Measurements from ENCODE around the gene NT5DC1. TPM values are rescaled to one million over a fixed set of nuclear protein-coding genes. Genes with fewer than 3 reads are reported as not detected.

NT5DC1 gene
- polyA plus RNA-seq, 1 donor from 2014 or later, result 1.3 TPM

- no peak overlapping the region for H3K4me3 ChIP-seq (ENCODE audit: low read length)
- no peaks in the 10 kb centered on the region for H3K79me2 ChIP-seq (replicated peaks; ENCODE audit: insufficient read depth, low read length)
Observed at GRCh38 chr6:116104636-116105035, 4.0 kb downstream of the NT5DC1 start.

GRCh38 chr6:116105247-116105646, 4.6 kb downstream of the NT5DC1 start:
- no peak overlapping the region for H3K27ac ChIP-seq (ENCODE audit: low read length)
- H4K20me1 ChIP-seq (ENCODE audit: insufficient read depth), result no peaks in the 10 kb centered on the region
- H3K9me3 ChIP-seq (ENCODE audit: low read length), result no peaks in the 10 kb centered on the region
- H2AFZ ChIP-seq (ENCODE audit: low read depth, low read length), result no peak overlapping the region
- no peak for TF ChIP-seq RAD21 (conservative IDR thresholded peaks at IDR 0.05)
- TF ChIP-seq EZH2 (IDR thresholded peaks at IDR 0.05; ENCODE audit: borderline replicate concordance, insufficient read depth, low read length, poor library complexity, severe bottlenecking), result no peak
- no peak for TF ChIP-seq MXI1 (conservative IDR thresholded peaks at IDR 0.05; ENCODE audit: poor library complexity, severe bottlenecking)
- TF ChIP-seq SMC3 (conservative IDR thresholded peaks at IDR 0.05; ENCODE audit: poor library complexity), result no peak
- no peak for TF ChIP-seq TAF1 (IDR thresholded peaks at IDR 0.05; ENCODE audit: low read depth)
- no peak for TF ChIP-seq POLR2AphosphoS5 (IDR thresholded peaks at IDR 0.05)
- TF ChIP-seq, protein P1, sequence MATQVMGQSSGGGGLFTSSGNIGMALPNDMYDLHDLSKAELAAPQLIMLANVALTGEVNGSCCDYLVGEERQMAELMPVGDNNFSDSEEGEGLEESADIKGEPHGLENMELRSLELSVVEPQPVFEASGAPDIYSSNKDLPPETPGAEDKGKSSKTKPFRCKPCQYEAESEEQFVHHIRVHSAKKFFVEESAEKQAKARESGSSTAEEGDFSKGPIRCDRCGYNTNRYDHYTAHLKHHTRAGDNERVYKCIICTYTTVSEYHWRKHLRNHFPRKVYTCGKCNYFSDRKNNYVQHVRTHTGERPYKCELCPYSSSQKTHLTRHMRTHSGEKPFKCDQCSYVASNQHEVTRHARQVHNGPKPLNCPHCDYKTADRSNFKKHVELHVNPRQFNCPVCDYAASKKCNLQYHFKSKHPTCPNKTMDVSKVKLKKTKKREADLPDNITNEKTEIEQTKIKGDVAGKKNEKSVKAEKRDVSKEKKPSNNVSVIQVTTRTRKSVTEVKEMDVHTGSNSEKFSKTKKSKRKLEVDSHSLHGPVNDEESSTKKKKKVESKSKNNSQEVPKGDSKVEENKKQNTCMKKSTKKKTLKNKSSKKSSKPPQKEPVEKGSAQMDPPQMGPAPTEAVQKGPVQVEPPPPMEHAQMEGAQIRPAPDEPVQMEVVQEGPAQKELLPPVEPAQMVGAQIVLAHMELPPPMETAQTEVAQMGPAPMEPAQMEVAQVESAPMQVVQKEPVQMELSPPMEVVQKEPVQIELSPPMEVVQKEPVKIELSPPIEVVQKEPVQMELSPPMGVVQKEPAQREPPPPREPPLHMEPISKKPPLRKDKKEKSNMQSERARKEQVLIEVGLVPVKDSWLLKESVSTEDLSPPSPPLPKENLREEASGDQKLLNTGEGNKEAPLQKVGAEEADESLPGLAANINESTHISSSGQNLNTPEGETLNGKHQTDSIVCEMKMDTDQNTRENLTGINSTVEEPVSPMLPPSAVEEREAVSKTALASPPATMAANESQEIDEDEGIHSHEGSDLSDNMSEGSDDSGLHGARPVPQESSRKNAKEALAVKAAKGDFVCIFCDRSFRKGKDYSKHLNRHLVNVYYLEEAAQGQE (IDR thresholded peaks at IDR 0.05; ENCODE audit: borderline replicate concordance), result no peak
- TF ChIP-seq EP300 (conservative IDR thresholded peaks at IDR 0.05; ENCODE audit: poor library complexity, severe bottlenecking), result no peak
- no peak for TF ChIP-seq CTCF (IDR thresholded peaks at IDR 0.05; ENCODE audit: poor library complexity, severe bottlenecking)
- H3K79me2 ChIP-seq (replicated peaks; ENCODE audit: insufficient read depth, low read length), result no peaks in the 10 kb centered on the region
- no peak overlapping the region for H3K4me2 ChIP-seq (ENCODE audit: low read length)
- H3K27me3 ChIP-seq (ENCODE audit: insufficient read depth, low read depth, low read length), result no peaks in the 10 kb centered on the region
- H3K9me2 ChIP-seq (ENCODE audit: insufficient read depth, low read length), result no peaks in the 10 kb centered on the region
- H3F3A ChIP-seq (ENCODE audit: insufficient read depth, low read length, poor library complexity, severe bottlenecking), result no peaks in the 10 kb centered on the region
- H3K9ac ChIP-seq (ENCODE audit: low read length), result no peak overlapping the region
- no peak overlapping the region for H3K4me3 ChIP-seq (ENCODE audit: low read length)
- no peaks in the 10 kb centered on the region for H3K36me3 ChIP-seq (ENCODE audit: insufficient read depth, low read length)

More at GRCh38 chr6:116104636-116105035, 4.0 kb downstream of the NT5DC1 start:
- no peaks in the 10 kb centered on the region for H3K36me3 ChIP-seq (ENCODE audit: insufficient read depth, low read length)
- no peaks in the 10 kb centered on the region for H3K27me3 ChIP-seq (ENCODE audit: insufficient read depth, low read depth, low read length)
- H3K27ac ChIP-seq (ENCODE audit: low read length), result no peak overlapping the region
- no peak overlapping the region for H3K9ac ChIP-seq (ENCODE audit: low read length)
- no peak overlapping the region for H2AFZ ChIP-seq (ENCODE audit: low read depth, low read length)
- no peak overlapping the region for H3K4me2 ChIP-seq (ENCODE audit: low read length)
- H3K9me2 ChIP-seq (ENCODE audit: insufficient read depth, low read length), result no peaks in the 10 kb centered on the region
- no peaks in the 10 kb centered on the region for H3K9me3 ChIP-seq (ENCODE audit: low read length)
- no peak for TF ChIP-seq SMC3 (conservative IDR thresholded peaks at IDR 0.05; ENCODE audit: poor library complexity)
- no peak for TF ChIP-seq EP300 (conservative IDR thresholded peaks at IDR 0.05; ENCODE audit: poor library complexity, severe bottlenecking)
- no peak for TF ChIP-seq RAD21 (conservative IDR thresholded peaks at IDR 0.05)
- TF ChIP-seq POLR2AphosphoS5 (IDR thresholded peaks at IDR 0.05), result no peak
- no peak for TF ChIP-seq TAF1 (IDR thresholded peaks at IDR 0.05; ENCODE audit: low read depth)
- TF ChIP-seq CTCF (IDR thresholded peaks at IDR 0.05; ENCODE audit: poor library complexity, severe bottlenecking), result no peak
- TF ChIP-seq, protein P1 (IDR thresholded peaks at IDR 0.05; ENCODE audit: borderline replicate concordance), result no peak
- TF ChIP-seq EZH2 (IDR thresholded peaks at IDR 0.05; ENCODE audit: borderline replicate concordance, insufficient read depth, low read length, poor library complexity, severe bottlenecking), result no peak
- no peak for TF ChIP-seq MXI1 (conservative IDR thresholded peaks at IDR 0.05; ENCODE audit: poor library complexity, severe bottlenecking)
- no peaks in the 10 kb centered on the region for H4K20me1 ChIP-seq (ENCODE audit: insufficient read depth)
- no peaks in the 10 kb centered on the region for H3F3A ChIP-seq (ENCODE audit: insufficient read depth, low read length, poor library complexity, severe bottlenecking)
